Stimulated activated CD8-positive, alpha-beta memory T cell treated with anti-CD3 and anti-CD28 coated beads, Interleukin-2, amount 100 ng/mL, for 1 hour (primary cell): ENCODE results near the gene ADAM19.

Experiments
- DNase-seq, 2 donors: peaks; one replicate each; pipeline ENCODE4 v3.0.0-alpha.2; 2020; ENCODE audit warnings: low read depth in 2 of 2

Gene ADAM19

GRCh38 chr5:157516626-157517325, 58.8 kb downstream of the ADAM19 start:
- no peak for DNase-seq

- DNase-seq, result no peak
Measured at GRCh38 chr5:157516006-157516405, 59.6 kb downstream of the ADAM19 start.

GRCh38 chr5:157514974-157515373, 60.6 kb downstream of the ADAM19 start:
- no peak for DNase-seq

- no peak for DNase-seq
Measured at GRCh38 chr5:157513182-157513581, 62.4 kb downstream of the ADAM19 start.

- DNase-seq, result no peak
Measured at GRCh38 chr5:157511651-157512644, 63.6 kb downstream of the ADAM19 start.

- no peak for DNase-seq
Measured at GRCh38 chr5:157510682-157511081, 64.9 kb downstream of the ADAM19 start.

GRCh38 chr5:157509587-157509986, 66.0 kb downstream of the ADAM19 start:
- DNase-seq, result no peak

- no peak for DNase-seq
Measured at GRCh38 chr5:157509093-157509492, 66.5 kb downstream of the ADAM19 start.

GRCh38 chr5:157506981-157507780, 68.4 kb downstream of the ADAM19 start:
- DNase-seq, result no peak

GRCh38 chr5:157506066-157506590, 69.4 kb downstream of the ADAM19 start:
- no peak for DNase-seq

- no peak for DNase-seq
Measured at GRCh38 chr5:157505496-157505895, 70.1 kb downstream of the ADAM19 start.

GRCh38 chr5:157504053-157504452, 71.5 kb downstream of the ADAM19 start:
- DNase-seq, result no peak

GRCh38 chr5:157502143-157502647, 73.4 kb downstream of the ADAM19 start:
- no peak for DNase-seq

GRCh38 chr5:157497875-157498611, 77.5 kb downstream of the ADAM19 start:
- DNase-seq, result no peak

GRCh38 chr5:157496864-157497263, 78.7 kb downstream of the ADAM19 start:
- no peak for DNase-seq

GRCh38 chr5:157494178-157494832, 81.3 kb downstream of the ADAM19 start:
- no peak for DNase-seq

GRCh38 chr5:157492886-157493285, 82.7 kb downstream of the ADAM19 start:
- DNase-seq, result no peak

GRCh38 chr5:157491471-157491995, 84.0 kb downstream of the ADAM19 start:
- no peak for DNase-seq

GRCh38 chr5:157487358-157487757, 88.2 kb downstream of the ADAM19 start:
- no peak for DNase-seq

- no peak for DNase-seq
Measured at GRCh38 chr5:157486861-157487260, 88.7 kb downstream of the ADAM19 start.
